Urinary bladder (tissue), 4 donors: ENCODE measurements around the gene ECM1. TPM values are rescaled to one million over a fixed set of nuclear protein-coding genes. Genes with fewer than 3 reads are reported as not detected.
A peak's percentile ranks its signal among the peaks of the same experiment; 100 is the strongest.

Source experiments
- DNase-seq: peaks from one replicate; pipeline ENCODE4 v3.0.0-alpha.2; 2015; ENCODE audit errors: extremely low spot score
- H3K27ac ChIP-seq: one replicate; pipeline ENCODE4 v1.5.1; 2013; ENCODE audit warnings: low read depth, mild to moderate bottlenecking, moderate library complexity
- H3K36me3 ChIP-seq: one replicate; pipeline ENCODE4 v1.6.1; 2013; ENCODE audit warnings: mild to moderate bottlenecking, moderate library complexity; ENCODE audit not compliant: insufficient read depth
- H3K4me1 ChIP-seq: one replicate; pipeline ENCODE4 v1.6.1; 2013; ENCODE audit warnings: mild to moderate bottlenecking, moderate library complexity; ENCODE audit not compliant: insufficient read depth
- H3K4me3 ChIP-seq: one replicate; pipeline ENCODE4 v1.5.1; 2013; ENCODE audit warnings: low read depth, low read length
- WGBS: extraction: QIAGEN DNeasy Blood & Tissue Kit; methylation state at CpG from one replicate; pipeline ENCODE4 v1.1.7; 2013; 5-methylcytosine and 5-hydroxymethylcytosine counted together
- polyA plus RNA-seq: library from polyadenylated mRNA; stranded (reverse); fragments of 200-250 nt; gene quantifications from one replicate; pipeline ENCODE4 v1.2.3, GENCODE V29; 2013
- small RNA-seq: library from RNA; depleted of rRNA; stranded (forward); fragments of <200 nt; gene quantifications from one replicate; pipeline ENCODE3, GENCODE V24; 2014
- total RNA-seq: library from RNA; depleted of rRNA; stranded (reverse); fragments of >200 nt; gene quantifications from one replicate; pipeline ENCODE4 v1.2.3, GENCODE V29; 2014
- donor health status: healthy with polysubstance abuse.
- donor health status: healthy.

The ECM1 gene
- total and polyA plus RNA-seq, 2 donors, result 8.7 to 40.8 TPM

DNA sequence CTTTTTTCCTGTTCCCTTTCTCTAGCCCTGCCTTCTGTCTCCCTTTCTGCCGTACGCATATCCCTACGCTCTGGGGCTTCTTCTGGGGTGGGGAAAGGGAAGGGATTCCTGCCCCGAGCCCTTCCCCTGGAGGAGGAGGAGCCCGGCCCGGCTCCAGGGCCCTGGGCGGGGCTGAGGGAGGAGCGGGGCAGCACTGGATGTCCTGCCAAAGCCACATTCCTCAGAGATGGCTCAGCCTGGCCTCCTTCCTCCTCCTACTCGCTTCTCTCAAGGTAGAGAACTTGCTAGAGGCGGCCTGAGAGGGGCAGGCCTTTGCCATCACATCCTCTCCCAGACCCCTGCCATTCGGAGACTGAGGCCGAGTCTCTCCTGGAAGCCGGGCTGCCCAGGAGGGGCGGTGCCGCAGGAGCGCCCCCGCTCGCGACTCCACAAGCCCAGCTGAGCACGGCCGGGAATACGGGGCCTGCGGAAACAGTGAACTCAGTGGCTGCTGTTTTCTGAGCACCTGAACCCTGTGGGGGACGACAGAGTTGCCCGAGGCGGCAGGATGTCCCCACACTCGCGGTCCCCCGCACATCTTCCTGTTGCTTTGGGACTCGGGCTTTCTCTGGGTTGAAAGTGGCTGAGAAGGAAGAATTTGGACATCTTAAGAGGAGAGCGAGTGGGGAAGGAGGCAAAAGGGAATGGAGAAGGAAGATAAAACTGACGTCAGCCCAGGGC is 53.5 kb downstream of the ECM1 start:
- H3K4me1 ChIP-seq, result peaks cover 4% of the 10 kb centered on the region
- WGBS, result under 1% methylated on average over 32 of the region's 32 CpGs
- no peaks in the 10 kb centered on the region for H3K36me3 ChIP-seq
- H3K27ac ChIP-seq, result peak overlapping the region; percentile 99
- peak; percentile 94 for DNase-seq
- peak overlapping the region; percentile 29 for H3K4me3 ChIP-seq

DNA sequence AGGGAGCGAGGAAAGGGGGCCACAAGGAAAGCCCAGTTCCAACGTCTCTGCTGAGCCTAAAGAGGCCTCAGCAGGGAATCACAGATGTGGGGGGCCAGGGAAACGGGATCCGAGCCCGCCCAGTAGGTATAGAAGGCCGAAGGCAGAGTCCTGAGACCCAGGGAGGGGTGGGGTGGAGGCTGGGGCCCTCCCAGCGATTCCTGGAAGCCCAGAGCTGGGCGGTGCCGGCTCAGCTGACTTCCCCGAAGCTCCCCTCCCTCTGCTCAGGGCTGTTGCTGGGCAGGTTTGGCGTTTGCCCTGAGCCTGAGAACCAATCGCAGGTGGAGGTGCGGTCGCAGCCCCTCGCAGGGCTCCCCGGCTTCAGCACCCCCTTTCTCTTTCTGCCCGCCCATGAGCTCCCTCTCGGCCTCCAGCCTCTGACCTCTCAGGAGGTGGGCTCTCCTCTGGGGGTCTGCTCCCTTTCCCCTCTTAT is 54.1 kb downstream of the ECM1 start:
- Histone ChIP-seq H3K4me1 (peaks cover 7% of the 10 kb centered on the region), H3K4me3 (peak overlapping the region; percentile 29), H3K27ac (peak overlapping the region; percentile 99), H3K36me3 (no peaks in the 10 kb centered on the region)
- peak; percentile 83 for DNase-seq
- WGBS, result under 1% methylated on average over 18 of the region's 18 CpGs

DNA sequence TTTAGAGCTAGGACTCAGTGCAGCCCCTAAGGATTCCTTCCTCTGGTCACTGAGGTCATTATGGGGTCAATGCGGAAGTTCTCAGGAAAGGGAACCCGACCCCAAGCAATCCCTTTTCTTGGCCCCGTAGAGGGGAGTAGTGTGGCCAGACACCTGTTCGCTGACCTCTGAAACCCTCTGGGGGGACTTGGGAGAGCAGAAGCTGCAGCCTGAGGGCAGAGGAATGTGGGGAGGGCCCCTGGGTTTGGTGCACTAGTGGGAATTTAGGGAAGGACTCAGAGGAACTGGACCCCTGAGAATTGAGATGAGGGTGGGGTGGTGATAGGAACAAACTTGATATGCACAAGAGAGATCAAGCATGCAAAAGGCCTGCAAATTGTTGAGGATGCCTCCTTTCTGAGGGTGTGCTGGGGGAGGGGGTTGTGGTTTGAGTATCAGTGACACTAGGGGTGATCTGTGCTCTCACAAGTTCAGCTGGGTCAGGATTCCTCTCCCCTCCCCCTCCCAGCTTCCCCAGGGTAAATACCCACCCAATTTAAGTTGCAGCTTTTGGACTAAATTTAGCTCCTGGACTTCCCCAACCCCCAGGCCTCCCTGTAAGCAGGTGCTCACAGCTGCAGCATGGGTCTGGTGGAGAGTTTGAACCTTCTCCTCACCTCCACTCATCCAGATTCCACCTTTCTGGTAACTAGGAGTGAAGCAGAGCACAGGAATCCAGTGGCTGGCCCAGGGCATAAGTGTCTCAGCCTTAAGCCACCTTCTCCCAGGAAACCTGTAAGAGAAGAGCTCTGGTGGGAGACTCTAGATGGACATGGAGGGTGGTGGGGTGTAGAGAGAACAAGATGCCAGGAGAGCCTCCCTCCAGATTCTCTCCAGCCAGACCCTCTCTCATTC is 54.8 kb downstream of the ECM1 start:
- 18% methylated on average over 4 of the region's 4 CpGs for WGBS
- no peaks in the 10 kb centered on the region for H3K36me3 ChIP-seq
- no peak for DNase-seq
- peak overlapping the region; percentile 99 for H3K27ac ChIP-seq
- peak overlapping the region; percentile 29 for H3K4me3 ChIP-seq
- H3K4me1 ChIP-seq, result peaks cover 7% of the 10 kb centered on the region

Small RNAs within 50 kb of the gene (small RNA-seq; reads per million reads assigned to genes)
- not detected for gene MIR4257

Other genes with a start within 250 kb of the ECM1 start
- 73.0 TPM for gene APH1A, start 239.1 kb upstream of the ECM1 start, total RNA-seq
- 114 TPM for gene APH1A, start 239.1 kb upstream of the ECM1 start, polyA plus RNA-seq
- gene C1orf54, start 235.3 kb upstream of the ECM1 start, total RNA-seq, result 74.2 TPM
- 21.5 TPM for gene C1orf54, start 235.3 kb upstream of the ECM1 start, polyA plus RNA-seq
- 2.4 TPM for gene CIART, start 225.6 kb upstream of the ECM1 start, total RNA-seq
- gene CIART, start 225.6 kb upstream of the ECM1 start, polyA plus RNA-seq, result 13.0 TPM
- 33.6 TPM for gene MRPS21, start 214.2 kb upstream of the ECM1 start, total RNA-seq
- gene MRPS21, start 214.2 kb upstream of the ECM1 start, polyA plus RNA-seq, result 68.5 TPM
- 66.6 TPM for gene PRPF3, start 186.6 kb upstream of the ECM1 start, total RNA-seq
- gene PRPF3, start 186.6 kb upstream of the ECM1 start, polyA plus RNA-seq, result 34.9 TPM
- gene RPRD2, start 144.0 kb upstream of the ECM1 start, total RNA-seq, result 23.4 TPM
- 19.3 TPM for gene RPRD2, start 144.0 kb upstream of the ECM1 start, polyA plus RNA-seq
- 18.0 TPM for gene TARS2, start 20.7 kb upstream of the ECM1 start, total RNA-seq
- gene TARS2, start 20.7 kb upstream of the ECM1 start, polyA plus RNA-seq, result 15.8 TPM
- not detected for gene FALEC, start 7.6 kb downstream of the ECM1 start, total RNA-seq
- gene FALEC, start 7.6 kb downstream of the ECM1 start, polyA plus RNA-seq, result 0.47 TPM
- gene ADAMTSL4, start 41.3 kb downstream of the ECM1 start, total RNA-seq, result 35.5 TPM
- 144 TPM for gene ADAMTSL4, start 41.3 kb downstream of the ECM1 start, polyA plus RNA-seq
- gene MCL1, start 71.5 kb downstream of the ECM1 start, total RNA-seq, result 160 TPM
- 225 TPM for gene MCL1, start 71.5 kb downstream of the ECM1 start, polyA plus RNA-seq
- 107 TPM for gene ENSA, start 121.5 kb downstream of the ECM1 start, total RNA-seq
- 152 TPM for gene ENSA, start 121.5 kb downstream of the ECM1 start, polyA plus RNA-seq
- 24.5 TPM for gene GOLPH3L, start 189.0 kb downstream of the ECM1 start, total RNA-seq
- 21.5 TPM for gene GOLPH3L, start 189.0 kb downstream of the ECM1 start, polyA plus RNA-seq
- gene HORMAD1, start 212.8 kb downstream of the ECM1 start, total RNA-seq, result 0.26 TPM
- not detected for gene HORMAD1, start 212.8 kb downstream of the ECM1 start, polyA plus RNA-seq